ENCODE measurements around the gene RNF212B.

RNF212B gene

GRCh38 chr14:23301969-23302289 lies 64.2 kb downstream of the RNF212B start (continued):
- TF ChIP-seq ZNF426 (tag by site-specific recombination; IDR thresholded peaks at IDR 0.05) (no peak), ZNF501 (tag by site-specific recombination; IDR thresholded peaks at IDR 0.05) (peak; percentile 19; the same call in 1 of the 2 replicates), ZNF600 (tag by site-specific recombination; IDR thresholded peaks at IDR 0.05) (peak; percentile 62), ZNF10 (tag by site-specific recombination; IDR thresholded peaks at IDR 0.05) (0 out of 2 replicates have a peak, but pooled peaks have one; percentile 12), ZNF175 (tag by site-specific recombination; IDR thresholded peaks at IDR 0.05) (no peak), ZBTB20 (tag by site-specific recombination; IDR thresholded peaks at IDR 0.05) (peak; percentile 94), ZNF521 (tag by site-specific recombination; IDR thresholded peaks at IDR 0.05) (no peak), ZNF398 (tag by site-specific recombination; IDR thresholded peaks at IDR 0.05) (peak; percentile 18), ZNF561 (tag by site-specific recombination; IDR thresholded peaks at IDR 0.05; ENCODE audit: borderline replicate concordance) (0 out of 2 replicates have a peak, but pooled peaks have one; percentile 61), ZNF548 (tag by site-specific recombination; IDR thresholded peaks at IDR 0.05) (peak; percentile 66), ZNF596 (tag by site-specific recombination; IDR thresholded peaks at IDR 0.05) (no peak), ZNF155 (tag by site-specific recombination; IDR thresholded peaks at IDR 0.05) (no peak), ZNF404 (tag by site-specific recombination; IDR thresholded peaks at IDR 0.05) (no peak), ZNF580 (tag by site-specific recombination; IDR thresholded peaks at IDR 0.05) (no peak), GLI4 (tag by site-specific recombination; IDR thresholded peaks at IDR 0.05) (0 out of 2 replicates have a peak, but pooled peaks have one; percentile 21), ZNF558 (tag by site-specific recombination; IDR thresholded peaks at IDR 0.05) (no peak), KLF1 (tag by site-specific recombination; IDR thresholded peaks at IDR 0.05) (peak; percentile 65), ZSCAN30 (tag by site-specific recombination; IDR thresholded peaks at IDR 0.05) (0 out of 2 replicates have a peak, but pooled peaks have one; percentile 9), HIC1 (tag by site-specific recombination; IDR thresholded peaks at IDR 0.05) (peak; percentile 92), ZBTB1 (tag by site-specific recombination; IDR thresholded peaks at IDR 0.05) (no peak), ZNF248 (tag by site-specific recombination; IDR thresholded peaks at IDR 0.05) (no peak), ZNF610 (tag by site-specific recombination; IDR thresholded peaks at IDR 0.05; ENCODE audit: borderline replicate concordance) (peak; percentile 63; the same call in 1 of the 2 replicates), ZSCAN16 (tag by site-specific recombination; IDR thresholded peaks at IDR 0.05) (no peak), SALL2 (tag by site-specific recombination; IDR thresholded peaks at IDR 0.05; ENCODE audit: borderline replicate concordance) (no peak), ZNF169 (tag by site-specific recombination; IDR thresholded peaks at IDR 0.05) (no peak), ZNF704 (tag by site-specific recombination; IDR thresholded peaks at IDR 0.05) (peak; percentile 89)
- TF ChIP-seq, protein P1, sequence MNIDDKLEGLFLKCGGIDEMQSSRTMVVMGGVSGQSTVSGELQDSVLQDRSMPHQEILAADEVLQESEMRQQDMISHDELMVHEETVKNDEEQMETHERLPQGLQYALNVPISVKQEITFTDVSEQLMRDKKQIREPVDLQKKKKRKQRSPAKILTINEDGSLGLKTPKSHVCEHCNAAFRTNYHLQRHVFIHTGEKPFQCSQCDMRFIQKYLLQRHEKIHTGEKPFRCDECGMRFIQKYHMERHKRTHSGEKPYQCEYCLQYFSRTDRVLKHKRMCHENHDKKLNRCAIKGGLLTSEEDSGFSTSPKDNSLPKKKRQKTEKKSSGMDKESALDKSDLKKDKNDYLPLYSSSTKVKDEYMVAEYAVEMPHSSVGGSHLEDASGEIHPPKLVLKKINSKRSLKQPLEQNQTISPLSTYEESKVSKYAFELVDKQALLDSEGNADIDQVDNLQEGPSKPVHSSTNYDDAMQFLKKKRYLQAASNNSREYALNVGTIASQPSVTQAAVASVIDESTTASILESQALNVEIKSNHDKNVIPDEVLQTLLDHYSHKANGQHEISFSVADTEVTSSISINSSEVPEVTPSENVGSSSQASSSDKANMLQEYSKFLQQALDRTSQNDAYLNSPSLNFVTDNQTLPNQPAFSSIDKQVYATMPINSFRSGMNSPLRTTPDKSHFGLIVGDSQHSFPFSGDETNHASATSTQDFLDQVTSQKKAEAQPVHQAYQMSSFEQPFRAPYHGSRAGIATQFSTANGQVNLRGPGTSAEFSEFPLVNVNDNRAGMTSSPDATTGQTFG (tag by site-specific recombination; IDR thresholded peaks at IDR 0.05; ENCODE audit: borderline replicate concordance), result no peak
- TF ChIP-seq, protein P2, sequence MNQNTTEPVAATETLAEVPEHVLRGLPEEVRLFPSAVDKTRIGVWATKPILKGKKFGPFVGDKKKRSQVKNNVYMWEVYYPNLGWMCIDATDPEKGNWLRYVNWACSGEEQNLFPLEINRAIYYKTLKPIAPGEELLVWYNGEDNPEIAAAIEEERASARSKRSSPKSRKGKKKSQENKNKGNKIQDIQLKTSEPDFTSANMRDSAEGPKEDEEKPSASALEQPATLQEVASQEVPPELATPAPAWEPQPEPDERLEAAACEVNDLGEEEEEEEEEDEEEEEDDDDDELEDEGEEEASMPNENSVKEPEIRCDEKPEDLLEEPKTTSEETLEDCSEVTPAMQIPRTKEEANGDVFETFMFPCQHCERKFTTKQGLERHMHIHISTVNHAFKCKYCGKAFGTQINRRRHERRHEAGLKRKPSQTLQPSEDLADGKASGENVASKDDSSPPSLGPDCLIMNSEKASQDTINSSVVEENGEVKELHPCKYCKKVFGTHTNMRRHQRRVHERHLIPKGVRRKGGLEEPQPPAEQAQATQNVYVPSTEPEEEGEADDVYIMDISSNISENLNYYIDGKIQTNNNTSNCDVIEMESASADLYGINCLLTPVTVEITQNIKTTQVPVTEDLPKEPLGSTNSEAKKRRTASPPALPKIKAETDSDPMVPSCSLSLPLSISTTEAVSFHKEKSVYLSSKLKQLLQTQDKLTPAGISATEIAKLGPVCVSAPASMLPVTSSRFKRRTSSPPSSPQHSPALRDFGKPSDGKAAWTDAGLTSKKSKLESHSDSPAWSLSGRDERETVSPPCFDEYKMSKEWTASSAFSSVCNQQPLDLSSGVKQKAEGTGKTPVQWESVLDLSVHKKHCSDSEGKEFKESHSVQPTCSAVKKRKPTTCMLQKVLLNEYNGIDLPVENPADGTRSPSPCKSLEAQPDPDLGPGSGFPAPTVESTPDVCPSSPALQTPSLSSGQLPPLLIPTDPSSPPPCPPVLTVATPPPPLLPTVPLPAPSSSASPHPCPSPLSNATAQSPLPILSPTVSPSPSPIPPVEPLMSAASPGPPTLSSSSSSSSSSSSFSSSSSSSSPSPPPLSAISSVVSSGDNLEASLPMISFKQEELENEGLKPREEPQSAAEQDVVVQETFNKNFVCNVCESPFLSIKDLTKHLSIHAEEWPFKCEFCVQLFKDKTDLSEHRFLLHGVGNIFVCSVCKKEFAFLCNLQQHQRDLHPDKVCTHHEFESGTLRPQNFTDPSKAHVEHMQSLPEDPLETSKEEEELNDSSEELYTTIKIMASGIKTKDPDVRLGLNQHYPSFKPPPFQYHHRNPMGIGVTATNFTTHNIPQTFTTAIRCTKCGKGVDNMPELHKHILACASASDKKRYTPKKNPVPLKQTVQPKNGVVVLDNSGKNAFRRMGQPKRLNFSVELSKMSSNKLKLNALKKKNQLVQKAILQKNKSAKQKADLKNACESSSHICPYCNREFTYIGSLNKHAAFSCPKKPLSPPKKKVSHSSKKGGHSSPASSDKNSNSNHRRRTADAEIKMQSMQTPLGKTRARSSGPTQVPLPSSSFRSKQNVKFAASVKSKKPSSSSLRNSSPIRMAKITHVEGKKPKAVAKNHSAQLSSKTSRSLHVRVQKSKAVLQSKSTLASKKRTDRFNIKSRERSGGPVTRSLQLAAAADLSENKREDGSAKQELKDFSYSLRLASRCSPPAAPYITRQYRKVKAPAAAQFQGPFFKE (tag by site-specific recombination; IDR thresholded peaks at IDR 0.05; ENCODE audit: borderline replicate concordance), result no peak

Measured in HEK293 (cell line).